GM12878 (cell line): ENCODE results near the gene PDE10A.

Source experiments
- HDAC6 ChIP-seq: fragments of 200-600 bp; sonication (generic); IDR thresholded peaks from one replicate; pipeline ENCODE4 v1.8.0; 2017; ENCODE audit warnings: antibody characterized with exemption; ENCODE audit not compliant: unreplicated experiment
- IRF4 ChIP-seq: IDR thresholded peaks from 2 replicates; pipeline ENCODE4 v1.6.1; 2011; ENCODE audit warnings: low read depth, low read length
- REST ChIP-seq: IDR thresholded peaks from 2 replicates; pipeline ENCODE4 v1.6.1; 2012; ENCODE audit warnings: mild to moderate bottlenecking, low read depth, low read length
- TARDBP ChIP-seq: IDR thresholded peaks from 2 replicates; pipeline ENCODE4 v1.6.1; 2016; ENCODE audit warnings: borderline replicate concordance

DNA sequence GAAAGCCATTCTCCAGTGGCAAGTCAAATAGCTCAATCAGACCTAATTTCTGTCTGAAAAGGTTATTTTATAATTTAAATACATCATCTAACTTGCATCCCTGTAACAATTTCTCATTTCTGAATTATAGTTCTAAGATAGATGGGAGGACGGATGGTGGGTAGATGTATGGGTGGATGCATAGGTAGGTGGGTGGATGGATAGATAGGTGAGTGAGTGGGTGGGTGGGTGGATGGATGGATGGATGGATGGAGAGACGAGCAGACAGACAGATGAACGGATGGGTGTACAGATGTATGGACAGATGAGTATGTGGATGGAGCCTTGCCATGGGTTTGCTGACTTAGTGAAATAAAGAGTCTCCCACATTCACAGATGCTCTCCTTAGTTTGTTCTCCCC, 20.0 kb downstream of the PDE10A start:
- TF ChIP-seq TARDBP (no peak), REST (no peak), HDAC6 (no peak), IRF4 (no peak)
